Measurements from ENCODE around the gene KLK15. TPM values are rescaled to one million over a fixed set of nuclear protein-coding genes. Genes with fewer than 3 reads are reported as not detected.

Gene KLK15
- total RNA-seq, 1 experiment from 2014 or later: not detected

DNA sequence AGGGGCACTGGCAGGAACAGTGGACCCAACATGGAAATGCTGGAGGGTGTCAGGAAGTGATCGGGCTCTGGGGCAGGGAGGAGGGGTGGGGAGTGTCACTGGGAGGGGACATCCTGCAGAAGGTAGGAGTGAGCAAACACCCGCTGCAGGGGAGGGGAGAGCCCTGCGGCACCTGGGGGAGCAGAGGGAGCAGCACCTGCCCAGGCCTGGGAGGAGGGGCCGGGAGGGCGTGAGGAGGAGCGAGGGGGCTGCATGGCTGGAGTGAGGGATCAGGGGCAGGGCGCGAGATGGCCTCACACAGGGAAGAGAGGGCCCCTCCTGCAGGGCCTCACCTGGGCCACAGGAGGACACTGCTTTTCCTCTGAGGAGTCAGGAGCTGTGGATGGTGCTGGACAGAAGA is 44.0 kb upstream of the KLK15 start:
- Mint-ChIP-seq H3K4me1 (ENCODE audit: low read depth, unreplicated experiment) (no peaks in the 10 kb centered on the region), H3K4me3 (ENCODE audit: low read depth, unreplicated experiment) (no peak overlapping the region)

DNA sequence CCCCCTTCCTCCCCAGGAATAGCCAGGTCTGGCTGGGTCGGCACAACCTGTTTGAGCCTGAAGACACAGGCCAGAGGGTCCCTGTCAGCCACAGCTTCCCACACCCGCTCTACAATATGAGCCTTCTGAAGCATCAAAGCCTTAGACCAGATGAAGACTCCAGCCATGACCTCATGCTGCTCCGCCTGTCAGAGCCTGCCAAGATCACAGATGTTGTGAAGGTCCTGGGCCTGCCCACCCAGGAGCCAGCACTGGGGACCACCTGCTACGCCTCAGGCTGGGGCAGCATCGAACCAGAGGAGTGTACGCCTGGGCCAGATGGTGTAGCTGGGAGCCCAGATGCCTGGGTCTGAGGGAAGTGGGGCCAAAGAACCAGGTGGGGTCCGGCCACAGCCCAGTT is 43.1 kb upstream of the KLK15 start:
- no peaks in the 10 kb centered on the region for H3K4me1 Mint-ChIP-seq (ENCODE audit: low read depth, unreplicated experiment)
- intact Hi-C loops (cut with micrococcal nuclease; ENCODE audit: unreplicated experiment): no loop called here
- BruUV-seq (replicated peaks): no TSS peak

More for the DNA sequence above, 44.0 kb upstream of the KLK15 start:
- intact Hi-C loops (cut with micrococcal nuclease; ENCODE audit: unreplicated experiment): no loop called here
- no TSS peak for BruUV-seq (replicated peaks)
- Mint-ChIP-seq H3K27ac (ENCODE audit: unreplicated experiment) (no peak overlapping the region), H3K9me3 (ENCODE audit: low read depth, unreplicated experiment) (no peaks in the 10 kb centered on the region), H3K27me3 (ENCODE audit: unreplicated experiment) (peaks cover 41% of the 10 kb centered on the region), H3K36me3 (ENCODE audit: insufficient read depth, unreplicated experiment) (no peaks in the 10 kb centered on the region)
- CTCF ChIA-PET: no interaction called here
- TF ChIP-seq, protein P1, sequence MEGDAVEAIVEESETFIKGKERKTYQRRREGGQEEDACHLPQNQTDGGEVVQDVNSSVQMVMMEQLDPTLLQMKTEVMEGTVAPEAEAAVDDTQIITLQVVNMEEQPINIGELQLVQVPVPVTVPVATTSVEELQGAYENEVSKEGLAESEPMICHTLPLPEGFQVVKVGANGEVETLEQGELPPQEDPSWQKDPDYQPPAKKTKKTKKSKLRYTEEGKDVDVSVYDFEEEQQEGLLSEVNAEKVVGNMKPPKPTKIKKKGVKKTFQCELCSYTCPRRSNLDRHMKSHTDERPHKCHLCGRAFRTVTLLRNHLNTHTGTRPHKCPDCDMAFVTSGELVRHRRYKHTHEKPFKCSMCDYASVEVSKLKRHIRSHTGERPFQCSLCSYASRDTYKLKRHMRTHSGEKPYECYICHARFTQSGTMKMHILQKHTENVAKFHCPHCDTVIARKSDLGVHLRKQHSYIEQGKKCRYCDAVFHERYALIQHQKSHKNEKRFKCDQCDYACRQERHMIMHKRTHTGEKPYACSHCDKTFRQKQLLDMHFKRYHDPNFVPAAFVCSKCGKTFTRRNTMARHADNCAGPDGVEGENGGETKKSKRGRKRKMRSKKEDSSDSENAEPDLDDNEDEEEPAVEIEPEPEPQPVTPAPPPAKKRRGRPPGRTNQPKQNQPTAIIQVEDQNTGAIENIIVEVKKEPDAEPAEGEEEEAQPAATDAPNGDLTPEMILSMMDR (IDR thresholded peaks at IDR 0.05; ENCODE audit: unreplicated experiment): no peak
- no peak for DNase-seq

DNA sequence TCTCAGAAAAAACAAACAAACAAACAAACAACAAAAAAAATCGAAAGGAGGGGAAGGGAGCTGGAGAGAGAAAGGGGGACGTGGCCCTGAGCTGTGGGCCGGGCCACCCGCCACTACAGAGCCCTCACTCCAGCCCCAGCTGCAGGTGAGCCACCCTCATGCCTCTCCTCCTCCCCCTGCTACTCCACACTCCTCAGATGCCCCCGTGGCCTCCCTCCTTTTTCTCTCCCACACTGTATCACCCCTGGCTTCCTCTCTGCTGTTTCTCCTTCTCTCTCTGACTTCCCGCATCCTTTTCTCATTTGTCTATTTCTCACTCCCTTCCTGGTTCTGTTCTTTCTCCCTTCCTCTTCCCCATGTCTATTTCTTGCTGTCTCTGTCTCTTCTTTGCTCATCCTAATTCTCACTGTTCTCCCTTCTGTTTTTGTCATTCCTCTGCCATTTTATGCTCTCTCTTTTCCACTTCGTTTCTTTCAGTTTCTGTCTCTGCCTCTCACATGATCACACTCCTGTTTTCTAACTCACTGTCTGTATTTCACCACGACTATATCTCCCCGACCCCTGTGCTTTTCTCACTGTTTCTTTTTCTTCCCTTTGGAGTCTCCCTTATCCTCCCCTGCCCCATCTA is 42.5 kb upstream of the KLK15 start:
- Mint-ChIP-seq H3K27ac (ENCODE audit: unreplicated experiment) (no peak overlapping the region), H3K27me3 (ENCODE audit: unreplicated experiment) (peaks cover 27% of the 10 kb centered on the region), H3K36me3 (ENCODE audit: insufficient read depth, unreplicated experiment) (no peaks in the 10 kb centered on the region), H3K9me3 (ENCODE audit: low read depth, unreplicated experiment) (no peaks in the 10 kb centered on the region), H3K4me1 (ENCODE audit: low read depth, unreplicated experiment) (no peaks in the 10 kb centered on the region), H3K4me3 (ENCODE audit: low read depth, unreplicated experiment) (no peak overlapping the region)
- DNase-seq: no peak
- TF ChIP-seq, protein P1 (IDR thresholded peaks at IDR 0.05; ENCODE audit: unreplicated experiment): no peak
- BruUV-seq (replicated peaks): no TSS peak
- intact Hi-C loops (cut with micrococcal nuclease; ENCODE audit: unreplicated experiment): no loop called here
- CTCF ChIA-PET: no interaction called here

More for the DNA sequence above, 43.1 kb upstream of the KLK15 start:
- CTCF ChIA-PET: interaction anchor here (0.5 kb wide), 1 partner anchor 383 kb away, joined by 4 read pairs; no protein-coding TSS in a partner anchor
- Mint-ChIP-seq H3K27me3 (ENCODE audit: unreplicated experiment) (peaks cover 33% of the 10 kb centered on the region), H3K27ac (ENCODE audit: unreplicated experiment) (no peak overlapping the region), H3K4me3 (ENCODE audit: low read depth, unreplicated experiment) (no peak overlapping the region), H3K36me3 (ENCODE audit: insufficient read depth, unreplicated experiment) (no peaks in the 10 kb centered on the region), H3K9me3 (ENCODE audit: low read depth, unreplicated experiment) (no peaks in the 10 kb centered on the region)
- DNase-seq: no peak
- TF ChIP-seq, protein P1 (IDR thresholded peaks at IDR 0.05; ENCODE audit: unreplicated experiment): no peak

DNA sequence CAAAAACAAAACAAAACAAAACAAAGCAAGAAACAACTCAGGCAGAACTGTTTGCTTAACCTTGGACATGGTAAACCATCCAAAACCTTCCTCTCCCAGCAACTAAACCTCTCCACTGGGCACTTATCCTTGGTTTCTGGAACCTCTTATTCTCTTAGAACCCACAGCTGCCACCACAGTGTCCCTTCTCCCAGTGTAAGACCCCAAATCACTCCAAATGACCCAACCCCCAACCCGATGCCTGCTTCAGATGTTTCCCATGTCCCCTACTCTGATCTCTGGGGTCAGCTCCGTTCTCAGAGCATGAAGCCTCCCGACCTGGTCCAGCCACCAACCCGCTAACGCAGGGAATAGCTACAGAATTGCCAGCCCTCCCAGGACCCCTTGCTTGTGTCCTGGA is 40.8 kb upstream of the KLK15 start:
- CTCF ChIA-PET: no interaction called here
- DNase-seq: no peak
- intact Hi-C loops (cut with micrococcal nuclease; ENCODE audit: unreplicated experiment): no loop called here
- no peaks in the 10 kb centered on the region for H3K4me1 Mint-ChIP-seq (ENCODE audit: low read depth, unreplicated experiment)
- no peak overlapping the region for H3K4me3 Mint-ChIP-seq (ENCODE audit: low read depth, unreplicated experiment)
- no peaks in the 10 kb centered on the region for H3K9me3 Mint-ChIP-seq (ENCODE audit: low read depth, unreplicated experiment)
- no peak overlapping the region for H3K27ac Mint-ChIP-seq (ENCODE audit: unreplicated experiment)
- H3K36me3 Mint-ChIP-seq (ENCODE audit: insufficient read depth, unreplicated experiment): no peaks in the 10 kb centered on the region
- TF ChIP-seq, protein P1 (IDR thresholded peaks at IDR 0.05; ENCODE audit: unreplicated experiment): no peak
- H3K27me3 Mint-ChIP-seq (ENCODE audit: unreplicated experiment): peaks cover 10% of the 10 kb centered on the region
- no TSS peak for BruUV-seq (replicated peaks)

Measured in Calu3 (cell line).